H1 (cell line): ENCODE data around the gene MBNL3. TPM values are rescaled to one million over a fixed set of nuclear protein-coding genes. Genes with fewer than 3 reads are reported as not detected.

ENCODE experiments used
- CHD7 ChIP-seq: fragments of 300-600 bp; sonication (generic); IDR thresholded peaks from 2 replicates; pipeline ENCODE4 v1.7.1; 2012; ENCODE audit warnings: low read length, moderate library complexity, mild to moderate bottlenecking, inconsistent platforms; ENCODE audit not compliant: insufficient replicate concordance
- CTCF ChIP-seq, 3 experiments: IDR thresholded peaks; 1 replicate in 2 of 3; 2 replicates in 1 of 3; pipeline versions ENCODE4 v1.5.1 to v1.6.1; 2011; ENCODE audit warnings: low read length in 3 of 3, mild to moderate bottlenecking in 3 of 3, inconsistent platforms in 2 of 3, low read depth in 1 of 3, moderate library complexity in 1 of 3; ENCODE audit not compliant: insufficient read depth in 1 of 3; ENCODE audit errors: control extremely low read depth in 1 of 3
- POLR2AphosphoS5 ChIP-seq: IDR thresholded peaks from 2 replicates; pipeline ENCODE4 v1.6.1; 2011; ENCODE audit warnings: low read depth, low read length
- polyA plus RNA-seq, 7 experiments: library from polyadenylated mRNA; depleted of rRNA in 3 of 7; stranded (reverse) in 5 of 7; unstranded in 2 of 7; fragments of >200 nt in 5 of 7; fragments of 200-250 nt in 2 of 7; gene quantifications; 1 replicate in 5 of 7; 2 replicates in 1 of 7; 4 replicates in 1 of 7; pipeline versions ENCODE4 v1.2.1 to v1.2.3, GENCODE V29; 2011 to 2013; ENCODE audit warnings: missing spikeins in 2 of 7, mixed read lengths in 2 of 7
- total RNA-seq: library from RNA; stranded (reverse); fragmentation: NEBNext Ultra II Directional; extraction: Animal tissue kit (Norgen Biotek cat#: 25700); gene quantifications from 2 replicates; pipeline ENCODE4 v1.2.1, GENCODE V29; 2021

Gene MBNL3
- total and polyA plus RNA-seq, 2 of the 8 experiments (the other 6 are each of a cell fraction or from before 2014, with no cell fraction given) = 3.5 to 4.3 TPM

GRCh38 chrX:132404266-132404665 is 84.6 kb downstream of the MBNL3 start (continued):
- no peak for TF ChIP-seq CHD7
- no peak for TF ChIP-seq POLR2AphosphoS5
- TF ChIP-seq CTCF (IDR thresholded peaks at IDR 0.05; ENCODE audit: control extremely low read depth in 1 of 3, insufficient read depth in 1 of 3, low read depth in 1 of 3, low read length in 3 of 3) = no peak
